Trophoblast cell (in vitro differentiated cells and primary cell): ENCODE results near the gene CASP1.

Experiments used
- DNase-seq, 2 donors: peaks; one replicate each; pipeline ENCODE4 v3.0.0-alpha.2; 2016
- H2AFZ ChIP-seq: 2 replicates; pipeline ENCODE4 v1.6.1; 2013; ENCODE audit warnings: low read length, moderate library complexity, mild to moderate bottlenecking; ENCODE audit not compliant: insufficient read depth, poor library complexity
- H2AK5ac ChIP-seq: 2 replicates; pipeline ENCODE4 v1.6.1; 2013; ENCODE audit warnings: mild to moderate bottlenecking, low read length
- H2BK120ac ChIP-seq: 2 replicates; pipeline ENCODE4 v1.6.1; 2013; ENCODE audit warnings: low read length, mild to moderate bottlenecking, moderate library complexity; ENCODE audit not compliant: insufficient read depth, poor library complexity
- H2BK12ac ChIP-seq: 2 replicates; pipeline ENCODE4 v1.6.1; 2013; ENCODE audit warnings: mild to moderate bottlenecking, low read length, moderate library complexity
- H2BK5ac ChIP-seq: 2 replicates; pipeline ENCODE4 v1.6.1; 2013; ENCODE audit warnings: low read length, low read depth, moderate library complexity, mild to moderate bottlenecking; ENCODE audit not compliant: poor library complexity
- H3K14ac ChIP-seq: 2 replicates; pipeline ENCODE4 v1.6.1; 2013; ENCODE audit warnings: mild to moderate bottlenecking, low read length
- H3K18ac ChIP-seq: 2 replicates; pipeline ENCODE4 v1.6.1; 2013; ENCODE audit warnings: mild to moderate bottlenecking, low read length
- H3K23ac ChIP-seq: 2 replicates; pipeline ENCODE4 v1.6.1; 2013; ENCODE audit warnings: low read length
- H3K27ac ChIP-seq: 2 replicates; pipeline ENCODE4 v1.5.1; 2013; ENCODE audit warnings: low read depth, mild to moderate bottlenecking, inconsistent platforms, low read length, moderate library complexity
- H3K27me3 ChIP-seq: 2 replicates; pipeline ENCODE4 v1.6.1; 2013; ENCODE audit warnings: inconsistent platforms, mild to moderate bottlenecking, low read length, moderate library complexity; ENCODE audit not compliant: insufficient read depth
- H3K36me3 ChIP-seq, 2 experiments: 1 replicate in 1 of 2; 2 replicates in 1 of 2; pipeline ENCODE4 v1.6.1; 2013; ENCODE audit warnings: low read length in 2 of 2, mild to moderate bottlenecking in 2 of 2, moderate library complexity in 1 of 2; ENCODE audit not compliant: insufficient read depth in 2 of 2, control insufficient read depth in 1 of 2
- H3K4ac ChIP-seq: 2 replicates; pipeline ENCODE4 v1.6.1; 2013; ENCODE audit warnings: low read depth, mild to moderate bottlenecking, low read length, moderate library complexity
- H3K4me1 ChIP-seq, 2 experiments: 1 replicate in 1 of 2; 2 replicates in 1 of 2; pipeline ENCODE4 v1.6.1; 2013; ENCODE audit warnings: low read length in 2 of 2, mild to moderate bottlenecking in 2 of 2, moderate library complexity in 1 of 2; ENCODE audit not compliant: insufficient read depth in 2 of 2, control insufficient read depth in 1 of 2
- H3K4me2 ChIP-seq: 2 replicates; pipeline ENCODE4 v1.6.1; 2013; ENCODE audit warnings: inconsistent platforms, mild to moderate bottlenecking, low read length, moderate library complexity
- H3K4me3 ChIP-seq: 2 replicates; pipeline ENCODE4 v1.5.1; 2013; ENCODE audit warnings: mild to moderate bottlenecking, low read depth, low read length, inconsistent platforms
- H3K79me1 ChIP-seq: one replicate; pipeline ENCODE4 v1.6.1; 2013; ENCODE audit warnings: low read length
- H3K79me2 ChIP-seq: 2 replicates; pipeline ENCODE4 v1.6.1; 2013; ENCODE audit warnings: low read length, mild to moderate bottlenecking; ENCODE audit not compliant: control insufficient read depth, insufficient read depth, poor library complexity
- H3K9ac ChIP-seq: 2 replicates; pipeline ENCODE4 v1.6.1; 2013; ENCODE audit warnings: mild to moderate bottlenecking, low read length
- H3K9me3 ChIP-seq: 2 replicates; pipeline ENCODE4 v1.6.1; 2013; ENCODE audit warnings: low read depth, mild to moderate bottlenecking, control low read depth, inconsistent platforms, low read length; ENCODE audit not compliant: insufficient read depth
- H4K12ac ChIP-seq: 2 replicates; pipeline ENCODE4 v1.6.1; 2013; ENCODE audit warnings: low read depth, mild to moderate bottlenecking, low read length, moderate library complexity
- H4K8ac ChIP-seq: 2 replicates; pipeline ENCODE4 v1.6.1; 2013; ENCODE audit warnings: low read depth, mild to moderate bottlenecking, low read length, moderate library complexity
- H4K91ac ChIP-seq: one replicate; pipeline ENCODE4 v1.6.1; 2013; ENCODE audit warnings: low read depth, mild to moderate bottlenecking, low read length, moderate library complexity
- WGBS: extraction: QIAGEN DNeasy Blood & Tissue Kit; methylation state at CpG from one replicate; pipeline ENCODE4 v1.1.7; 2013; ENCODE audit warnings: missing lambda C conversion rate; ENCODE audit not compliant: insufficient read length, insufficient coverage; ENCODE audit errors: extremely low coverage; 5-methylcytosine and 5-hydroxymethylcytosine counted together

CASP1 gene

GRCh38 chr11:105024394-105024793 lies 10.6 kb downstream of the CASP1 start:
- Histone ChIP-seq H2BK120ac (no peak overlapping the region), H3K4me1 (peaks cover 0 to 2% of the 10 kb centered on the region in 2 experiments), H3K9me3 (no peaks in the 10 kb centered on the region), H2BK12ac (no peak overlapping the region), H4K91ac (no peak overlapping the region), H3K36me3 (no peaks in the 10 kb centered on the region), H3K4me2 (no peak overlapping the region), H4K12ac (no peak overlapping the region), H3K27ac (no peak overlapping the region), H3K79me1 (no peaks in the 10 kb centered on the region), H3K14ac (no peak overlapping the region), H2AK5ac (no peak overlapping the region), H2BK5ac (no peak overlapping the region), H3K79me2 (no peaks in the 10 kb centered on the region), H3K9ac (no peak overlapping the region), H3K23ac (no peak overlapping the region), H3K4me3 (no peak overlapping the region), H3K27me3 (no peaks in the 10 kb centered on the region), H3K18ac (no peak overlapping the region), H4K8ac (no peak overlapping the region), H3K4ac (no peak overlapping the region), H2AFZ (no peak overlapping the region)
- peak in 1 of 2 donors; percentile 27 for DNase-seq
- no CpG with 5 or more reads among the region's 1 CpG for WGBS

DNA sequence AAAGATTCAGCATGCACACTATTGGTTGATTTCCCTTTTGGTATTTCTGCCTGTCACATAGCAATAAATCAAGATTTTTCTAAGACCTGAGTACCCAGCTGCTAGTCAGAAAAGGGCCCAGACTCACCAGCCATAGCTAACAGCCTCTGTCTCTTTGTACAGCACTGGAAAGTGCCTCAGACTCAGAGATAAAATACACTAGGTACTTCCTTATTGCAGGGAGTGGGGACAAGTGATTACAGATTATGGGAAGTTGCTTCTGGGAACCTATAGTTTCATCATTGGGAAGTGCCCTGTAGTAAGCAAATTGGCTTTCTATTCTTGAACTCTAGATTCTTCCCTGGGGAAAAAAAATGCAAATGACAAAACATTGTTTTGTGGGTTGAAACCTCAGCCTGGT lies 11.9 kb downstream of the CASP1 start, which contains the start of gene CASP5:
Gene CASP5 (minus strand): TSS at position 166 of the 400 bp plus-strand sequence. CDS start 32 bp downstream, at position 134.
- Histone ChIP-seq H3K36me3 (no peaks in the 10 kb centered on the region), H3K9me3 (no peaks in the 10 kb centered on the region), H3K14ac (no peak within 1 kb of the TSS), H2AFZ (no peak within 1 kb of the TSS), H2BK5ac (no peak within 1 kb of the TSS), H2AK5ac (no peak within 1 kb of the TSS), H4K8ac (no peak within 1 kb of the TSS), H3K79me1 (no peaks in the 10 kb centered on the region), H3K9ac (no peak within 1 kb of the TSS), H3K27me3 (no peaks in the 10 kb centered on the region), H4K12ac (no peak within 1 kb of the TSS), H2BK120ac (no peak within 1 kb of the TSS), H2BK12ac (no peak within 1 kb of the TSS), H3K4me3 (no peak within 1 kb of the TSS), H3K4ac (no peak within 1 kb of the TSS), H3K4me2 (no peak within 1 kb of the TSS), H3K4me1 (peaks cover 0 to 2% of the 10 kb centered on the region in 2 experiments), H3K27ac (no peak within 1 kb of the TSS), H3K18ac (no peak within 1 kb of the TSS), H3K23ac (no peak within 1 kb of the TSS), H3K79me2 (no peaks in the 10 kb centered on the region), H4K91ac (no peak within 1 kb of the TSS)
- DNase-seq = no peak

DNA sequence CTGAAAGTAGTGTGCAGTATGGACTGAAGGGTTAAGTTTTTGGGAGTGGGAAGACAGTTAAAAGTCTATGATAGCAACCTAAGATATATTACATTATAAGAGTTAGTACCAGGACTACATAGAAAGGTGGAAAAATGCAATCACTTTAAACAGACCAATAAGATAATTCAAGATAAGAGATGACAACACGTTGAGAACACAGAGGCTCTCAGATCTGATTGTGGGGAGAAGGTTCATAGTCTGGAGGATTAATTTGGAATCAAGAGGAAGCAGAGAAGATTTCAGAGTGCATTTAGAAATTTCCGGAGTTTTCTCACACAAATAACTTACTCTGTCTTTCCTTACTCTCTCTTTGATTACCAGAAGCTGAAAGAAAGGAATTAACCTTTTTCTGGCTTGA lies 12.4 kb downstream of the CASP1 start:
- no CpG with 5 or more reads among the region's 2 CpGs for WGBS
- H2BK5ac ChIP-seq = no peak overlapping the region
- no peaks in the 10 kb centered on the region for H3K79me2 ChIP-seq
- H4K12ac ChIP-seq = no peak overlapping the region
- H3K36me3 ChIP-seq = no peaks in the 10 kb centered on the region
- no peaks in the 10 kb centered on the region for H3K27me3 ChIP-seq
- no peak overlapping the region for H2BK12ac ChIP-seq
- H2BK120ac ChIP-seq = no peak overlapping the region
- no peak overlapping the region for H3K14ac ChIP-seq
- no peak overlapping the region for H4K91ac ChIP-seq
- H3K23ac ChIP-seq = no peak overlapping the region
- H3K18ac ChIP-seq = no peak overlapping the region
- no peak overlapping the region for H3K4me3 ChIP-seq
- no peaks in the 10 kb centered on the region for H3K79me1 ChIP-seq
- H3K27ac ChIP-seq = no peak overlapping the region
- DNase-seq = no peak
- H3K9me3 ChIP-seq = no peaks in the 10 kb centered on the region
- no peak overlapping the region for H3K9ac ChIP-seq
- no peak overlapping the region for H2AK5ac ChIP-seq
- no peak overlapping the region for H3K4ac ChIP-seq
- no peak overlapping the region for H2AFZ ChIP-seq
- H3K4me2 ChIP-seq = no peak overlapping the region
- H3K4me1 ChIP-seq = peaks cover 0 to 2% of the 10 kb centered on the region in 2 experiments
- H4K8ac ChIP-seq = no peak overlapping the region

DNA sequence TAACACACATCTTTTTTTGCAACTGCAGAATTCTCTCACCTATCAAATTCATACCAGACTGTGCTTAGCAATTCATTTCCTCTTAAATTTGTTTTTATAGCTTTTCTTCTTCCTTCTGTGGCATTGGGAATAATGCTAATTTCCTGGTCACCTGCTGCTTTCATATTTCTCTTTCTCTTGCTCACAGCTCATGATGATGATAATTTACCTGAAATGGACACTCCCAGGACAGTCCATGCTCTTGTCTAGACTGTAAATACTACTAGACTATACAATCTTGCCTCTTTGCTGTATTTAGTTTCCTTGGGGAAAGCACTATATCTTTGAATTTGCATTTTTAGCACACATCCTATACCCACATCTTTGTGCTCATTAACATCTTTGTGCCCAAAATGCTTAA lies 27.5 kb downstream of the CASP1 start:
- Histone ChIP-seq H3K18ac (no peak overlapping the region), H3K36me3 (no peaks in the 10 kb centered on the region), H3K23ac (no peak overlapping the region), H4K8ac (no peak overlapping the region), H3K4me1 (no peaks in the 10 kb centered on the region), H3K4ac (no peak overlapping the region), H3K9ac (no peak overlapping the region), H3K4me3 (no peak overlapping the region), H2BK12ac (no peak overlapping the region), H2BK120ac (no peak overlapping the region), H3K27ac (no peak overlapping the region), H4K12ac (no peak overlapping the region), H3K79me2 (no peaks in the 10 kb centered on the region), H2AFZ (no peak overlapping the region), H3K27me3 (no peaks in the 10 kb centered on the region), H3K4me2 (no peak overlapping the region), H4K91ac (no peak overlapping the region), H2AK5ac (no peak overlapping the region), H2BK5ac (no peak overlapping the region), H3K14ac (no peak overlapping the region), H3K9me3 (no peaks in the 10 kb centered on the region), H3K79me1 (no peaks in the 10 kb centered on the region)
- DNase-seq = no peak
